SK-N-SH (cell line): ENCODE measurements around the gene CACNG3. TPM values are rescaled to one million over a fixed set of nuclear protein-coding genes. Genes with fewer than 3 reads are reported as not detected.

Experiments used
- CTCF ChIA-PET: fragments of 300-600, 350-600 bp; formaldehyde crosslinking; extraction: SDS; loops from one replicate; lab custom pipeline; 2021; lab: Yijun Ruan, JAX
- POLR2A ChIA-PET: fragments of 350-600 bp; sonication (Branson Sonifier 250); formaldehyde crosslinking; extraction: SDS; loops from one replicate; lab custom pipeline; 2020; ENCODE audit warnings: antibody characterized with exemption, inconsistent platforms; lab: Yijun Ruan, JAX
- DNase-seq: peaks from one replicate; pipeline ENCODE4 v3.0.0; 2012
- H2AFZ ChIP-seq: fragments of 200-600 bp; sonication (generic); 2 replicates; pipeline ENCODE4 v1.8.1; 2016; ENCODE audit warnings: antibody characterized with exemption, mild to moderate bottlenecking, low read depth
- H3F3A ChIP-seq: fragments of 200-600 bp; sonication (generic); replicated peaks from 2 replicates; pipeline ENCODE3; 2016; ENCODE audit warnings: antibody characterized with exemption, mild to moderate bottlenecking; ENCODE audit not compliant: insufficient read depth
- H3K27ac ChIP-seq, 2 experiments: fragments of 200-500 bp in 1 of 2; fragments of 200-600 bp in 1 of 2; sonication (Bioruptor generic) in 1 of 2; sonication (generic), shearing (Covaris generic) in 1 of 2; 2 replicates each; pipeline versions ENCODE4 v1.5.1 to v1.6.1; 2014 to 2016; ENCODE audit warnings: low read depth in 2 of 2, inconsistent platforms in 1 of 2, low read length in 1 of 2, mild to moderate bottlenecking in 1 of 2, mixed read lengths in 1 of 2
- H3K27me3 ChIP-seq: fragments of 200-600 bp; sonication (generic), shearing (Covaris generic); 2 replicates; pipeline ENCODE4 v1.6.1; 2016; ENCODE audit warnings: mixed run types; ENCODE audit not compliant: insufficient read depth
- H3K36me3 ChIP-seq, 2 experiments: fragments of 200-500 bp in 1 of 2; fragments of 200-600 bp in 1 of 2; sonication (Bioruptor generic) in 1 of 2; sonication (generic) in 1 of 2; replicated peaks in 1 of 2; 2 replicates each; pipeline versions ENCODE3 to v1.5.1; 2014 to 2016; ENCODE audit warnings: low read length in 1 of 2, mild to moderate bottlenecking in 1 of 2; ENCODE audit not compliant: insufficient read depth in 2 of 2, control insufficient read depth in 1 of 2
- H3K4me1 ChIP-seq, 2 experiments: fragments of 200-500 bp in 1 of 2; fragments of 200-600 bp in 1 of 2; sonication (Bioruptor generic) in 1 of 2; sonication (generic), shearing (Covaris generic) in 1 of 2; 2 replicates each; pipeline versions ENCODE4 v1.5.1 to v1.6.1; 2014 to 2016; ENCODE audit warnings: low read depth in 1 of 2, low read length in 1 of 2, mixed run types in 1 of 2; ENCODE audit not compliant: insufficient read depth in 2 of 2, control insufficient read depth in 1 of 2
- H3K4me2 ChIP-seq: fragments of 200-600 bp; sonication (generic), shearing (Covaris generic); 2 replicates; pipeline ENCODE4 v1.6.1; 2017; ENCODE audit warnings: mixed run types
- H3K4me3 ChIP-seq, 2 experiments: fragments of 200-500 bp in 1 of 2; fragments of 200-600 bp in 1 of 2; sonication (Bioruptor generic) in 1 of 2; sonication (generic), shearing (Covaris generic) in 1 of 2; 2 replicates each; pipeline versions ENCODE4 v1.5.1 to v1.8.1; 2014 to 2016; ENCODE audit warnings: low read depth in 2 of 2, inconsistent platforms in 1 of 2, low read length in 1 of 2, mild to moderate bottlenecking in 1 of 2, mixed read lengths in 1 of 2, moderate library complexity in 1 of 2
- H3K79me2 ChIP-seq: fragments of 200-600 bp; sonication (generic); 2 replicates; pipeline ENCODE4 v1.8.1; 2017; ENCODE audit warnings: mild to moderate bottlenecking; ENCODE audit not compliant: insufficient read depth
- H3K9ac ChIP-seq: fragments of 200-600 bp; sonication (generic); 2 replicates; pipeline ENCODE4 v1.6.1; 2017; ENCODE audit warnings: mixed run types
- H3K9me2 ChIP-seq: fragments of 200-600 bp; sonication (generic); 2 replicates; pipeline ENCODE4 v1.6.1; 2017; ENCODE audit warnings: mixed run types
- H3K9me3 ChIP-seq: fragments of 200-600 bp; sonication (generic); 2 replicates; pipeline ENCODE4 v1.6.1; 2017; ENCODE audit warnings: mixed run types, mild to moderate bottlenecking, moderate library complexity
- H4K20me1 ChIP-seq: fragments of 200-600 bp; sonication (generic); 2 replicates; pipeline ENCODE4 v1.6.1; 2017; ENCODE audit warnings: mild to moderate bottlenecking, mixed run types; ENCODE audit not compliant: insufficient read depth
- MXI1 ChIP-seq: IDR thresholded peaks from 2 replicates; pipeline ENCODE4 v1.6.1; 2012; ENCODE audit warnings: mild to moderate bottlenecking, low read depth, low read length, improper control_type of control experiment
- NFIC ChIP-seq: IDR thresholded peaks from 2 replicates; pipeline ENCODE4 v1.4.0; 2012; ENCODE audit warnings: borderline replicate concordance
- NRF1 ChIP-seq: IDR thresholded peaks from 2 replicates; pipeline ENCODE4 v1.6.1; 2012; ENCODE audit warnings: low read depth, mild to moderate bottlenecking, low read length
- POLR2AphosphoS5 ChIP-seq: IDR thresholded peaks from 2 replicates; pipeline ENCODE4 v1.6.1; 2012; ENCODE audit warnings: low read depth, low read length
- RFX5 ChIP-seq: IDR thresholded peaks from 2 replicates; pipeline ENCODE4 v1.6.1; 2012; ENCODE audit warnings: mild to moderate bottlenecking, improper control_type of control experiment, low read length
- SIN3A ChIP-seq: IDR thresholded peaks from 2 replicates; pipeline ENCODE4 v1.6.1; 2012; ENCODE audit warnings: low read depth, mild to moderate bottlenecking, low read length, moderate library complexity, borderline replicate concordance
- TAF1 ChIP-seq: IDR thresholded peaks from 2 replicates; pipeline ENCODE4 v1.6.1; 2012; ENCODE audit warnings: low read depth, mild to moderate bottlenecking, low read length, moderate library complexity, borderline replicate concordance
- TCF12 ChIP-seq: IDR thresholded peaks from 2 replicates; pipeline ENCODE4 v1.4.0; 2012
- USF2 ChIP-seq: fragments of 150-350 bp; IDR thresholded peaks from 2 replicates; pipeline ENCODE4 v1.6.1; 2017; ENCODE audit warnings: antibody characterized with exemption, low read length, low read depth, borderline replicate concordance
- YY1 ChIP-seq: IDR thresholded peaks from 2 replicates; pipeline ENCODE4 v1.4.0; 2012; ENCODE audit warnings: low read depth, mild to moderate bottlenecking
- WGBS: methylation state at CpG from one replicate; pipeline ENCODE4 v1.1.6; 2017; ENCODE audit warnings: low lambda C conversion rate; 5-methylcytosine and 5-hydroxymethylcytosine counted together
- polyA plus RNA-seq, 3 experiments: library from polyadenylated mRNA; depleted of rRNA; stranded (reverse); fragments of >200 nt; gene quantifications; 2 replicates each; pipeline ENCODE4 v1.2.3, GENCODE V29; 2012
- TF ChIP-seq, protein P1 (sequence below): fragments of 200-600 bp; sonication (generic); IDR thresholded peaks from 2 replicates; pipeline ENCODE4 v1.6.1; 2017; ENCODE audit warnings: antibody characterized with exemption, mild to moderate bottlenecking, moderate library complexity
- TF ChIP-seq, protein P2 (sequence below): fragments of 150-350 bp; IDR thresholded peaks from 2 replicates; pipeline ENCODE4 v1.6.1; 2016; ENCODE audit warnings: mild to moderate bottlenecking, low read depth, low read length

The CACNG3 gene
- polyA plus RNA-seq, 1 of the 3 experiments (the other 2 are of a cell fraction) = not detected

DNA sequence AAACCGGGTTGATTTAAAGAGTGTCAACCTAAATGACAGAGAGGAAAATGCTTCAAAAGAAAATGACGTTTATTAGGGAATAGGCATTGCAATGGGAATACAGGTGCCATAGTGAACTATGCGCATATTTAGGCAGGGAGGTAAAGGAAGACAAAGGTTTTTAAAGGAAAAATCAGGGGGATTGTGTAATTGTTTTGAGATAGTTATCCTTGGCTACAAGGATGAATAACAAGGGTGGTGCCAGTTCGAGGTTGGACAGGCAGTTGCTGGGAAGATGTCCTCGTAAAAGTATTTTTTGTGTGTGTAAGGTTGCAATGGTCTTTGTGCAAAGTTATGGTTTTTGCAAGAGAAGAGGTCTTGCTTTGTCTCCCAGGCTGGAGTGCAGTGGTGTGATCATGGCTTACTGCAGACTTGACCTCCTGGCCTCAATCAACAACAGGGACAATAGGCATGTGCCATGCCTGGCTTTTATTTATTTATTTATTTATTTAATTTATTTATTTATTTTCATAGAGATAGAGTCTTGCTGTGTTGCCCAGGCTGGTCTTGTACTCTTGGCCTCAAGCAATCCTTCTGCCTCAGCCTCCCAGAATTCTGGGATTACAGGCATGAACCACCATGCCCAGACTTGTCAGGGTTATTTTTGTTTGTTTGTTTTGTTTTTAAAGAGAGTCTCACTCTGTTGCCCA lies 63.1 kb downstream of the CACNG3 start:
- TF ChIP-seq POLR2AphosphoS5 (no peak), USF2 (no peak), TCF12 (no peak), YY1 (no peak), SIN3A (no peak), TAF1 (no peak)
- TF ChIP-seq, protein P1, sequence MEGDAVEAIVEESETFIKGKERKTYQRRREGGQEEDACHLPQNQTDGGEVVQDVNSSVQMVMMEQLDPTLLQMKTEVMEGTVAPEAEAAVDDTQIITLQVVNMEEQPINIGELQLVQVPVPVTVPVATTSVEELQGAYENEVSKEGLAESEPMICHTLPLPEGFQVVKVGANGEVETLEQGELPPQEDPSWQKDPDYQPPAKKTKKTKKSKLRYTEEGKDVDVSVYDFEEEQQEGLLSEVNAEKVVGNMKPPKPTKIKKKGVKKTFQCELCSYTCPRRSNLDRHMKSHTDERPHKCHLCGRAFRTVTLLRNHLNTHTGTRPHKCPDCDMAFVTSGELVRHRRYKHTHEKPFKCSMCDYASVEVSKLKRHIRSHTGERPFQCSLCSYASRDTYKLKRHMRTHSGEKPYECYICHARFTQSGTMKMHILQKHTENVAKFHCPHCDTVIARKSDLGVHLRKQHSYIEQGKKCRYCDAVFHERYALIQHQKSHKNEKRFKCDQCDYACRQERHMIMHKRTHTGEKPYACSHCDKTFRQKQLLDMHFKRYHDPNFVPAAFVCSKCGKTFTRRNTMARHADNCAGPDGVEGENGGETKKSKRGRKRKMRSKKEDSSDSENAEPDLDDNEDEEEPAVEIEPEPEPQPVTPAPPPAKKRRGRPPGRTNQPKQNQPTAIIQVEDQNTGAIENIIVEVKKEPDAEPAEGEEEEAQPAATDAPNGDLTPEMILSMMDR = no peak
- Histone ChIP-seq H3K9ac (no peak overlapping the region), H3K36me3 (no peaks in the 10 kb centered on the region), H3K27ac (no peak overlapping the region), H3K4me3 (no peak overlapping the region), H3K27me3 (no peaks in the 10 kb centered on the region), H3K9me2 (no peaks in the 10 kb centered on the region), H3K79me2 (no peaks in the 10 kb centered on the region), H2AFZ (no peak overlapping the region), H3K4me1 (no peaks in the 10 kb centered on the region), H4K20me1 (no peaks in the 10 kb centered on the region), H3K9me3 (no peaks in the 10 kb centered on the region), H3K4me2 (no peak overlapping the region), H3F3A (no peaks in the 10 kb centered on the region)
- WGBS = 29% methylated on average over 5 of the region's 5 CpGs
- ChIA-PET POLR2A (no interaction called here), CTCF (no interaction called here)
- DNase-seq = no peak

DNA sequence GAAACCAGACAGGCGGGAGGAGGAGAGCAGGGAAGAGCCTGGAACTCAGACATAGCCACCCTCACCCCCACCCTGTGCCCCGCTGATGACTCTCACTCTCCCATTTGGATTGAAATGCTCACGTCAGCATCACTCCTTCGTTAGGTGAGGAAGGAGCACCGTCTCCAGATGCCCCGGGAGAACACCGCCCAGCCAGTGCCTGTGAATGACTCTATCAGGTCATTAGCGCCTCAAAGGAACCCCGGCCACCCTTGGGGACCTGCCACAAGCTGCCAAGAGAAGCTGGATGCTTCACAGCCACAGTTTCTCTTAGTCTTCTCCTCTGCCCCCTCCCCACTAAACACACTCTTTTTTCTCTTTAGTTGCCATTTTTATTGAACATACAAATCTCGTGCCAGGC lies 66.0 kb downstream of the CACNG3 start:
- Histone ChIP-seq H3K4me3 (no peak overlapping the region), H3K27ac (no peak overlapping the region), H3K9ac (no peak overlapping the region), H3K4me1 (no peaks in the 10 kb centered on the region), H2AFZ (no peak overlapping the region), H3K36me3 (no peaks in the 10 kb centered on the region), H4K20me1 (no peaks in the 10 kb centered on the region), H3F3A (no peaks in the 10 kb centered on the region), H3K9me2 (no peaks in the 10 kb centered on the region), H3K4me2 (no peak overlapping the region), H3K9me3 (no peaks in the 10 kb centered on the region), H3K79me2 (no peaks in the 10 kb centered on the region), H3K27me3 (no peaks in the 10 kb centered on the region)
- POLR2A ChIA-PET = no interaction called here
- no peak for DNase-seq
- CTCF ChIA-PET = interaction anchor here (2.1 kb wide), 1 partner anchor 69 kb away, joined by 6 read pairs; no protein-coding TSS in a partner anchor
- 17% methylated on average over 4 of the region's 10 CpGs for WGBS
- TF ChIP-seq NRF1 (no peak), MXI1 (no peak), NFIC (no peak), RFX5 (no peak)
- TF ChIP-seq, protein P2, sequence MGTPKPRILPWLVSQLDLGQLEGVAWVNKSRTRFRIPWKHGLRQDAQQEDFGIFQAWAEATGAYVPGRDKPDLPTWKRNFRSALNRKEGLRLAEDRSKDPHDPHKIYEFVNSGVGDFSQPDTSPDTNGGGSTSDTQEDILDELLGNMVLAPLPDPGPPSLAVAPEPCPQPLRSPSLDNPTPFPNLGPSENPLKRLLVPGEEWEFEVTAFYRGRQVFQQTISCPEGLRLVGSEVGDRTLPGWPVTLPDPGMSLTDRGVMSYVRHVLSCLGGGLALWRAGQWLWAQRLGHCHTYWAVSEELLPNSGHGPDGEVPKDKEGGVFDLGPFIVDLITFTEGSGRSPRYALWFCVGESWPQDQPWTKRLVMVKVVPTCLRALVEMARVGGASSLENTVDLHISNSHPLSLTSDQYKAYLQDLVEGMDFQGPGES = no peak
